ENCODE results near the gene TNFSF15. TPM values are rescaled to one million over a fixed set of nuclear protein-coding genes. Genes with fewer than 3 reads are reported as not detected.

TNFSF15 gene
- total and polyA plus RNA-seq, 2 of the 4 experiments (the other 2 are of a cell fraction), result 0.03 to 0.18 TPM

DNA sequence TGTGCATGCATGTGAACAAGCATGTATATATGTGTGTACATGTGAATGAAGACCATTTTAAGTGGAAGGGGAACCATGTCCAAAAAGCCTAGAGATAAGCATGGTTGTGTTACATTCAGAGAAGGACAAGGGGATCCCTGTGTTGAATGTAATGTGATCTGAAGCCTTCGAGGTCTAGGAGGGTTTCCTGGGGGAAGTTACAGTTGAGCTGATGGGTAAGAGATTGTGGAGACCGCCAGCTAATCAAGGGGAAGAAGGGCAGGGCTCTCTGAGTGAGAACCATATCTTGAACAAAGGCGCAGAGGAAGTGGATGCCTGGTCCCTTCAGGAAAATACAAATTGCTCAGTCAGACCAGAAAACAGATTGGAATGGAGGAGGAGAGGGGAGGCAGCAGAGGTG, 45.5 kb upstream of the TNFSF15 start:
- H2AK5ac ChIP-seq (ENCODE audit: low read depth, low read length), result peak overlapping the region; percentile 15; the same call in 1 of the 2 replicates
- no peaks in the 10 kb centered on the region for H3K36me3 ChIP-seq (ENCODE audit: control insufficient read depth, insufficient read depth, low read length)
- no peak overlapping the region for H2BK15ac ChIP-seq (ENCODE audit: low read depth, low read length)
- 64% methylated on average over 3 of the region's 3 CpGs; no CpG with 5 or more reads in 1 of the 2 experiments for WGBS, 2 experiments (ENCODE audit: extremely low coverage in 2 of 2, insufficient read length in 1 of 2)
- H3K56ac ChIP-seq (ENCODE audit: extremely low read depth, insufficient read depth, low read length), result no peak overlapping the region
- no peak overlapping the region for H2AK9ac ChIP-seq (replicated peaks; ENCODE audit: low read depth, low read length, poor library complexity)
- H3K4me1 ChIP-seq (ENCODE audit: control insufficient read depth, insufficient read depth, low read length), result peaks cover 14% of the 10 kb centered on the region
- dilution Hi-C loops (cut with HindIII; ENCODE audit: low sequenced_read_pairs, unreplicated experiment) (no loop called here), intact Hi-C loops (cut with micrococcal nuclease) (no loop called here), in situ Hi-C loops (cut with MboI; ENCODE audit: low sequenced_read_pairs) (no loop called here)
- H3K9me1 ChIP-seq (ENCODE audit: insufficient read depth, low read length), result no peaks in the 10 kb centered on the region; the same call in 1 of the 2 replicates
- H3K9me3 ChIP-seq (ENCODE audit: control insufficient read depth, insufficient read depth, low read length), result no peaks in the 10 kb centered on the region
- peak overlapping the region; percentile 88 for H3K18ac ChIP-seq (ENCODE audit: low read depth, low read length)
- CTCF ChIA-PET, result no interaction called here
- H3K9ac ChIP-seq (ENCODE audit: low read depth, low read length), result no peak overlapping the region
- DNase-seq (no peak), ATAC-seq (ENCODE audit: low read depth) (no peak)
- H2BK120ac ChIP-seq (ENCODE audit: low read depth, low read length), result no peak overlapping the region
- POLR2A ChIA-PET (ENCODE audit: unreplicated experiment), result no interaction called here
- H3K79me1 ChIP-seq (ENCODE audit: low read depth in 1 of 2, low read length in 2 of 2), result no peaks in the 10 kb centered on the region
- peaks cover 4% of the 10 kb centered on the region; the same call in 1 of the 2 replicates for H3K27me3 ChIP-seq (ENCODE audit: control insufficient read depth, insufficient read depth, low read length)
- no peak overlapping the region for H4K8ac ChIP-seq (ENCODE audit: low read depth in 2 of 2, low read length in 2 of 2)
- H2BK5ac ChIP-seq (ENCODE audit: low read depth, low read length, poor library complexity, severe bottlenecking), result no peak overlapping the region
- H4K20me1 ChIP-seq (ENCODE audit: insufficient read depth, low read length), result no peaks in the 10 kb centered on the region
- H2BK20ac ChIP-seq (ENCODE audit: low read depth, low read length), result peak overlapping the region; percentile 44; the same call in 1 of the 2 replicates
- no peak overlapping the region for H3K23ac ChIP-seq (ENCODE audit: low read depth, low read length)
- peak overlapping the region; percentile 45; the same call in 1 of the 2 replicates for H3K4ac ChIP-seq (ENCODE audit: low read depth, low read length)
- H4K5ac ChIP-seq (ENCODE audit: low read depth, low read length), result peak overlapping the region; percentile 23
- H2AFZ ChIP-seq (replicated peaks; ENCODE audit: low read length, poor library complexity), result no peak overlapping the region
- no peak overlapping the region for H3K4me2 ChIP-seq (ENCODE audit: low read depth, low read length)
- no peak overlapping the region for H3K27ac ChIP-seq (ENCODE audit: insufficient read depth, low read length)
- H3K4me3 ChIP-seq (ENCODE audit: insufficient read depth, low read depth, low read length), result no peak overlapping the region
- peak overlapping the region; percentile 10; the same call in 1 of the 2 replicates for H4K91ac ChIP-seq (ENCODE audit: insufficient read depth, low read depth, low read length)
- 0 out of 2 replicates have a peak overlapping the region, but pooled peaks have one; percentile 28 for H3K14ac ChIP-seq (replicated peaks; ENCODE audit: low read depth, low read length)
- TF ChIP-seq, protein P1, sequence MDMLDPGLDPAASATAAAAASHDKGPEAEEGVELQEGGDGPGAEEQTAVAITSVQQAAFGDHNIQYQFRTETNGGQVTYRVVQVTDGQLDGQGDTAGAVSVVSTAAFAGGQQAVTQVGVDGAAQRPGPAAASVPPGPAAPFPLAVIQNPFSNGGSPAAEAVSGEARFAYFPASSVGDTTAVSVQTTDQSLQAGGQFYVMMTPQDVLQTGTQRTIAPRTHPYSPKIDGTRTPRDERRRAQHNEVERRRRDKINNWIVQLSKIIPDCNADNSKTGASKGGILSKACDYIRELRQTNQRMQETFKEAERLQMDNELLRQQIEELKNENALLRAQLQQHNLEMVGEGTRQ (IDR thresholded peaks at IDR 0.05; ENCODE audit: low read depth, low read length), result no peak
- TF ChIP-seq RFX5 (IDR thresholded peaks at IDR 0.05; ENCODE audit: low read depth, low read length) (no peak), NFE2L2 (IDR thresholded peaks at IDR 0.05; ENCODE audit: low read depth, low read length) (no peak)
- TF ChIP-seq, protein P2, sequence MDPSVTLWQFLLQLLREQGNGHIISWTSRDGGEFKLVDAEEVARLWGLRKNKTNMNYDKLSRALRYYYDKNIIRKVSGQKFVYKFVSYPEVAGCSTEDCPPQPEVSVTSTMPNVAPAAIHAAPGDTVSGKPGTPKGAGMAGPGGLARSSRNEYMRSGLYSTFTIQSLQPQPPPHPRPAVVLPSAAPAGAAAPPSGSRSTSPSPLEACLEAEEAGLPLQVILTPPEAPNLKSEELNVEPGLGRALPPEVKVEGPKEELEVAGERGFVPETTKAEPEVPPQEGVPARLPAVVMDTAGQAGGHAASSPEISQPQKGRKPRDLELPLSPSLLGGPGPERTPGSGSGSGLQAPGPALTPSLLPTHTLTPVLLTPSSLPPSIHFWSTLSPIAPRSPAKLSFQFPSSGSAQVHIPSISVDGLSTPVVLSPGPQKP (IDR thresholded peaks at IDR 0.05; ENCODE audit: borderline replicate concordance, low read depth, low read length), result no peak
- no TSS peak for BruUV-seq (replicated peaks)

Measured in IMR-90 (cell line).